Measurements from ENCODE around the gene NOTUM.

NOTUM gene

DNA sequence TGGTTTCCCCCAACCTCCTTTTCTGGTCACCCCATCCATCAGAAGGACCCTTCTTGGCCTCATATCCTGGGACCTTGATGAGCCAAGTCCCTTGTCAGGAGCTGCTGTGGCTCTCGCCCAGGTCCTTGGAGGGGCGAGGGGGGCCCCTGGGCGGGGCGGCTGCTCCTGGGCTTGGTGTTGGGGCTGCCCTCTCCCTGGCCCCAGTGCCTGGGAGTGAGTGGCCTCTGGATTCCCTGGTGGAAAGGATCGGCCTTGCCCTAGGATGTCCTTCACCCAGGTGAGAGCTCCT, 6.2 kb upstream of the NOTUM start:
- Histone ChIP-seq H3K4me3 (ENCODE audit: low read depth, low read length) (no peak overlapping the region), H3K4me1 (ENCODE audit: control insufficient read depth, insufficient read depth, low read length) (no peaks in the 10 kb centered on the region), H3K9me3 (ENCODE audit: control insufficient read depth, insufficient read depth, low read depth, low read length) (no peaks in the 10 kb centered on the region), H3K36me3 (ENCODE audit: control insufficient read depth in 2 of 2, insufficient read depth in 1 of 2, low read length in 2 of 2) (no peaks in the 10 kb centered on the region), H3K27ac (ENCODE audit: extremely low read depth, low read depth, low read length) (no peak overlapping the region)
- ChIA-PET CTCF (interaction anchor here (0.6 to 1.7 kb wide), 3 partner anchors 52 to 675 kb away, joined by 3 to 9 read pairs (median 4); no protein-coding TSS in a partner anchor), POLR2A (interaction anchor here (0.5 to 1.4 kb wide), 4 partner anchors 17 to 39 kb away, joined by 3 to 10 read pairs (median 4); partner anchors contain the start of gene MAFG)
- TF ChIP-seq ZNF174 (tag by site-specific recombination; IDR thresholded peaks at IDR 0.05), result no peak

DNA sequence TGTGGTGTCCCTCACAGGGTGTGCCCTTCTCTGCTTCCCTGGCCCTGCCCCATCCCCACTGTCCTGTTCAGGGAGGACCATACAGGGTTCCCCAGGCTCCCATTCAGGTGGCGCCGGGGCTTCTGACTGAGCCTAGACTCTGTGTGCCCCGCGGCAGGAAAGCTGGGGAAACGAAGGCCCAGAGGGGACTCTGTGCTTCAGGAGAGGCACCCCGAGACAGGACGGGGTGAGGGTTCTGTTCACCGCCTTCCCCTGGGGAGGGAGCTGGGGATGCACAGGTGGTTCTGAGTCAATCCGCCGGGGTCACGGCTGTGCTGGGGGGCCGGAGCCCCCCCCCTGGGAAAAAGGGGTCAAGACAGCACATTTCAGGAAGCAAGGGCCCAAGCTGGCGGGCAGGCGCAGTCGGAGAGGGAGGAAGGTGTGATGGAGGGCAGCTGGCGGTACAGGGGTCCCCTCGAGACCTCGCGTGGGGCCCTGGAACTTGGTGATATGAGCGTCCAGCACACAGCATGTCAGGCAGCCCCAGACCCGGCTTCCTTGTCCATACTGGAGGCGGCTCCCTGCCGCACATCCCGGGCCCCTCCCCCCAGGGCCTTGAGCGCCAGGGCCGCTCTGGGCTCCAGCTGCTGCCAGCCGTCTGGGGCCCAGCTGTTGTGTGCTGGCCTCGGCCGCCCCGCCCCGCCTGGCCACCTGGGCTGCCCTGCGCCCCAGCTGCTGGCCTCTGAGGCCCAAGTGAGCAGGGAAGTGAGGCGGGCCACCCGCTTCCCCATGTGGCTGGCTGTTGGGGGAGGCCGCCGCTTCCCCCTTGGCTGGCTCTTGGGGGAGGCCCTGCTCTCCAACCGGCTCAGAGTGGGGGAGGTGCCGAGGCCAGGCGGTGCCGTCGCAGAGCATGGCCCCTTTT, 5.6 kb upstream of the NOTUM start:
- Histone ChIP-seq H3K36me3 (ENCODE audit: control insufficient read depth in 2 of 2, insufficient read depth in 1 of 2, low read length in 2 of 2) (no peaks in the 10 kb centered on the region), H3K4me3 (ENCODE audit: low read depth, low read length) (no peak overlapping the region), H3K9me3 (ENCODE audit: control insufficient read depth, insufficient read depth, low read depth, low read length) (no peaks in the 10 kb centered on the region), H3K27ac (ENCODE audit: extremely low read depth, low read depth, low read length) (no peak overlapping the region), H3K4me1 (ENCODE audit: control insufficient read depth, insufficient read depth, low read length) (no peaks in the 10 kb centered on the region)
- ChIA-PET CTCF (interaction anchor here (0.6 to 1.7 kb wide), 3 partner anchors 53 to 675 kb away, joined by 3 to 9 read pairs (median 4); no protein-coding TSS in a partner anchor), POLR2A (interaction anchor here (1.4 kb wide), 1 partner anchor 16 kb away, joined by 10 read pairs; no protein-coding TSS in a partner anchor)
- TF ChIP-seq PATZ1 (tag by site-specific recombination; IDR thresholded peaks at IDR 0.05) (peak; percentile 50; the same call in 1 of the 2 replicates), ZNF341 (tag by site-specific recombination; IDR thresholded peaks at IDR 0.05; ENCODE audit: low read depth) (peak; percentile 79)
- TF ChIP-seq, protein P1, sequence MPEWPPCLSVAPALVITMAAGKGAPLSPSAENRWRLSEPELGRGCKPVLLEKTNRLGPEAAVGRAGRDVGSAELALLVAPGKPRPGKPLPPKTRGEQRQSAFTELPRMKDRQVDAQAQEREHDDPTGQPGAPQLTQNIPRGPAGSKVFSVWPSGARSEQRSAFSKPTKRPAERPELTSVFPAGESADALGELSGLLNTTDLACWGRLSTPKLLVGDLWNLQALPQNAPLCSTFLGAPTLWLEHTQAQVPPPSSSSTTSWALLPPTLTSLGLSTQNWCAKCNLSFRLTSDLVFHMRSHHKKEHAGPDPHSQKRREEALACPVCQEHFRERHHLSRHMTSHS (tag by site-specific recombination; IDR thresholded peaks at IDR 0.05), result no peak

DNA sequence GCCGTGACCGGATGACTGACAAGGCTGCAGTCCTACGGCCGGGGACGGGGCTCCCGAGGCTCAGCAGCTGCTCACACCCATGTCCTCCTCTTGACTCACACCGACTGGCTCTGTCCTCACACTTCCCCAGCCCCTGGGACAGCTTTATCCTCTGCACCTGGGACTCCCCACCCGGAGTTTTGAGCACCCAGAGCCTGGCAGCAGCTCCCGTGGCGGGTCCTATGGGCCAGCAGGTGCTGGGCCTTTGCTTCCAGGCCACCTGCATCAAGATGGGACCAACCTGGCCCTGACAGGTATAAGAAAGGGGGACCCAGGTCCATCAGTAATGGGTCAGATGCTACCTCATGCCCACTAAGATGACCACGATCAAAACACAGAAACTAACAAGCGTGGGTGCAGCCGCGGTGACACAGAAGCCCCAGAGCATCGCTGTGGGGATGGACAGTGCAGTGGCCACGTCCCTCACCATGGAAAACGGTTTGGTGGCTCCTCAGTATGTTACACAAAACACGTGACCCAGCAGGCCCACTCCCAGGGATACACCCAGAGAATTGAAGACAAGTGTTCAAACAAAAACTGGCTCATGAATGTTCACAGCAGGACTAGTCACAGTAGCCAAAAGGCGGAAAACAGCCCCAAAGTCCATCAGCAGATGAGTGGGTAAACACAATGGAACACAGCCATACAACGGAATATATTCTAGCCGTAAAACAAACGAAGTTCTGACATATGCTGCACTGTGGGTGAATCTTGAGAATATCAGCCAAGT, 3.3 kb upstream of the NOTUM start:
- Histone ChIP-seq H3K36me3 (ENCODE audit: control insufficient read depth in 2 of 2, insufficient read depth in 1 of 2, low read length in 2 of 2) (no peaks in the 10 kb centered on the region), H3K4me1 (ENCODE audit: control insufficient read depth, insufficient read depth, low read length) (peaks cover 4% of the 10 kb centered on the region; the same call in 1 of the 2 replicates), H3K4me3 (ENCODE audit: low read depth, low read length) (no peak overlapping the region), H3K27ac (ENCODE audit: extremely low read depth, low read depth, low read length) (no peak overlapping the region), H3K9me3 (ENCODE audit: control insufficient read depth, insufficient read depth, low read depth, low read length) (no peaks in the 10 kb centered on the region)
- TF ChIP-seq ZNF518A (tag by site-specific recombination; conservative IDR thresholded peaks at IDR 0.05; ENCODE audit: low read depth) (no peak), ZNF341 (tag by site-specific recombination; IDR thresholded peaks at IDR 0.05; ENCODE audit: low read depth) (no peak), ZNF514 (tag by site-specific recombination; IDR thresholded peaks at IDR 0.05) (no peak), ZNF621 (tag by site-specific recombination; IDR thresholded peaks at IDR 0.05) (no peak), ZNF223 (tag by site-specific recombination; IDR thresholded peaks at IDR 0.05) (no peak)
- CTCF ChIA-PET, result interaction anchor here (0.8 to 2.5 kb wide), 2 partner anchors 13 to 56 kb away, joined by 4 to 13 read pairs; no protein-coding TSS in a partner anchor
- POLR2A ChIA-PET, result interaction anchor here (2.0 kb wide), 1 partner anchor 56 kb away, joined by 5 read pairs; no protein-coding TSS in a partner anchor

Measured in HEK293 (cell line).